ENCODE measurements around the gene VPREB3.

VPREB3 gene, protein sequence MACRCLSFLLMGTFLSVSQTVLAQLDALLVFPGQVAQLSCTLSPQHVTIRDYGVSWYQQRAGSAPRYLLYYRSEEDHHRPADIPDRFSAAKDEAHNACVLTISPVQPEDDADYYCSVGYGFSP

DNA sequence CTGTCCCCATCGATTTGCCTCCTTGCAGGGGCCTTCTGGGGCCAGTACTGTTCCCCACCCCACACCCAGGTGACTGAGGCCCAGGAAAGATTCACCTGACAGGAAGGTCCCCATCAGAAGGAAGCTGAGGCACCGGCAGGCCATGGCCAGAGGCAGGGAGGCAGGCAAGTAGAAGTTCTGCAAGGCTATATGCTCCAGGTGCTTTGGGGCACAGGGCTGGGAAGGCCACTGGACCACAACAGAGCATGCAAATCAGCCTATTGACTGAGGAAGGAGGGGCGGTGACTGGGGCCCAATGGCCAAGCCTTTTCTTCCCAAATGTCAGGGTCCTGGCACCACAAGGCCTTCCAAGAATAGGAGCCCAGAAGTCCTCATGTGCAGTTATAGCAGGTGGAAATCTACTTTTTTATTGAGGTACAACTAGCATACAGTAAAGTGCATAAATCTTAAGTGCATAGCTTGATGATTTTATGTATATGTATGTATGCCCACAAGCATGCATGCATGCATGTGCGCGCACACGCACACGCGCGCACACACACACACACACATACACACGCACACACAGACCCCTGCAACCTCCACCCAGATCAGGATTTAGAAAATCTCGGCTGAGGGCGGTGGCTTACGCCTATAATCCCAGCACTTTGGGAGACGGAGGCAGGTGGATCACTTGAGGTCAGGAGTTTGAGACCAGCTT, at the start of gene VPREB3:
TSS of gene VPREB3 (minus strand) at position 206 of the 700 bp plus-strand sequence. CDS start at position 144, 62 bp downstream.
- Histone ChIP-seq H3K36me3 (no peaks in the 10 kb centered on the region), H3K4me1 (peaks cover 0 to 18% (median 8%) of the 10 kb centered on the region in 4 donors), H3K27ac (no peak within 1 kb of the TSS), H3K27me3 (no peaks in the 10 kb centered on the region), H3K9me3 (no peaks in the 10 kb centered on the region), H3K4me3 (no peak within 1 kb of the TSS)
- no peak for DNase-seq
- intact Hi-C loops (cut with DNase I; ENCODE audit: low total_unique reads), result loop anchor here (10.0 kb wide), 1 partner anchor 230 kb away; no protein-coding TSS in a partner anchor
- TF ChIP-seq, protein P1, sequence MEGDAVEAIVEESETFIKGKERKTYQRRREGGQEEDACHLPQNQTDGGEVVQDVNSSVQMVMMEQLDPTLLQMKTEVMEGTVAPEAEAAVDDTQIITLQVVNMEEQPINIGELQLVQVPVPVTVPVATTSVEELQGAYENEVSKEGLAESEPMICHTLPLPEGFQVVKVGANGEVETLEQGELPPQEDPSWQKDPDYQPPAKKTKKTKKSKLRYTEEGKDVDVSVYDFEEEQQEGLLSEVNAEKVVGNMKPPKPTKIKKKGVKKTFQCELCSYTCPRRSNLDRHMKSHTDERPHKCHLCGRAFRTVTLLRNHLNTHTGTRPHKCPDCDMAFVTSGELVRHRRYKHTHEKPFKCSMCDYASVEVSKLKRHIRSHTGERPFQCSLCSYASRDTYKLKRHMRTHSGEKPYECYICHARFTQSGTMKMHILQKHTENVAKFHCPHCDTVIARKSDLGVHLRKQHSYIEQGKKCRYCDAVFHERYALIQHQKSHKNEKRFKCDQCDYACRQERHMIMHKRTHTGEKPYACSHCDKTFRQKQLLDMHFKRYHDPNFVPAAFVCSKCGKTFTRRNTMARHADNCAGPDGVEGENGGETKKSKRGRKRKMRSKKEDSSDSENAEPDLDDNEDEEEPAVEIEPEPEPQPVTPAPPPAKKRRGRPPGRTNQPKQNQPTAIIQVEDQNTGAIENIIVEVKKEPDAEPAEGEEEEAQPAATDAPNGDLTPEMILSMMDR (IDR thresholded peaks at IDR 0.05), result no peak

DNA sequence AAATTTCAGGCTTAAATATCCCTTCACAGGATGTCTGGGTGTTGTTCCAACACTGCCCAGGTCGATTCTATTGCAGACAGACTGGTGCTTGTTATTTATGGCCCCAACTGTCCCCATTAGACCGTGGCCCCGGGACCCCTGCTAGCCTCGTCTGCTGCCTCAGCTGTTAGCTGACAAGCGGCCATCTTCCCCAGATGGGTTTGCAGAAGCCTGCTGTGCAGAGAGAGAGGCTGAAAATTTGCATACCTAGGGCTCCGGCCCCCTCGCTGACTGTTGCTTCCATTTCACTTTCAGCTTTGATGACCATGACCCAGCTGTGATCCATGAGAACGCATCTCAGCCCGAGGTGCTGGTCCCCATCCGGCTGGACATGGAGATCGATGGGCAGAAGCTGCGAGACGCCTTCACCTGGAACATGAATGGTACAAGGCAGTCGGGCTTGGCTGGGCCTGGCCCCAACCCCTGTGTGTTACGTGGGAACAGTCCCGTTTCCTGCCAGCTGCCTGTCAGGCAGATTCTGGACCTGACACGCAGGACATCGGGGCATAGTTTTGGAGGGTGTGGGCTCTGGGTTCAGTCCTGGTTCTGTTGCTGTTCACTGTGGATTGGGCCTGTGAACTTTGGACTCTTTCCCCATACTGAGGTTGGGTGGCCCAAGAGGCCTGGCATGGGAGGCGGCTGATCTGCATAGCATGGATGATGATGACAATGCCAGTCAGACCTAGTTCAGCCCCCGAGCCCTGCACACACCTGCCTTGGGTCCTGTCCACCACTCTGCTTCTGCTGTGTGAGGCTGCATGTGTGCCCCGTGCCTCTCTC, 49.0 kb upstream of the VPREB3 start:
- Histone ChIP-seq H3K4me3 (no peak overlapping the region), H3K27ac (no peak overlapping the region), H3K36me3 (peaks cover 66 to 93% (median 76%) of the 10 kb centered on the region in 3 donors), H3K4me1 (no peaks in the 10 kb centered on the region), H3K27me3 (no peaks in the 10 kb centered on the region), H3K9me3 (no peaks in the 10 kb centered on the region)
- intact Hi-C loops (cut with DNase I; ENCODE audit: low total_unique reads), result no loop called here
- no peak for DNase-seq
- TF ChIP-seq, protein P1 (IDR thresholded peaks at IDR 0.05), result no peak

DNA sequence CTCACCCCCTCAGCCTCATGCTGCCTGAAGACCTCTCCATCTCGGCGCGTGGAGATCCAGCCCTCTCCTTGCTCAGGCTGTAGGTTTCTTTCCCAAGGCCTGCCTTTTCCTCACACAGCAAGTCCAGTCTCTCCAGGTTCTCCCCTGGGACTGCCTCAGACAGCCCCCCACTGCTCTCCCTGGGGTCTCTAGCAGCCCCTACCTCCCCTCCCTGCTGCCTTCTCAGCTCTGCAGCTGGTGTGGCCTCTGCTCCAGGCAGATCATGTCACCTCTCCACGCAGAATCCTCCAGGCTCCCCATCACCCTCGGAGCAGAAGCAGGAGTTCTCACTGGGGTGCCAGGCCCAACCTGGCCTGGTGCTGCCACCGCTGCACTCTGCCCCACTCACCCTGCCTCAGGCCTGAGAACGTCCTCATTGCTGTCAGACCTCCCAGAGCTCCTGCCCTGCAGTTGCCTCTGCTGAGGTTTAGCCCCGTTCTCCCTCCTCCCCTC, 47.7 kb upstream of the VPREB3 start:
- no peaks in the 10 kb centered on the region for H3K4me1 ChIP-seq
- intact Hi-C loops (cut with DNase I; ENCODE audit: low total_unique reads), result no loop called here
- no peak for DNase-seq
- TF ChIP-seq, protein P1 (IDR thresholded peaks at IDR 0.05), result no peak
- no peak overlapping the region for H3K4me3 ChIP-seq
- no peak overlapping the region for H3K27ac ChIP-seq
- H3K9me3 ChIP-seq, result no peaks in the 10 kb centered on the region
- H3K27me3 ChIP-seq, result no peaks in the 10 kb centered on the region
- H3K36me3 ChIP-seq, result peaks cover 63 to 89% (median 79%) of the 10 kb centered on the region in 3 donors

DNA sequence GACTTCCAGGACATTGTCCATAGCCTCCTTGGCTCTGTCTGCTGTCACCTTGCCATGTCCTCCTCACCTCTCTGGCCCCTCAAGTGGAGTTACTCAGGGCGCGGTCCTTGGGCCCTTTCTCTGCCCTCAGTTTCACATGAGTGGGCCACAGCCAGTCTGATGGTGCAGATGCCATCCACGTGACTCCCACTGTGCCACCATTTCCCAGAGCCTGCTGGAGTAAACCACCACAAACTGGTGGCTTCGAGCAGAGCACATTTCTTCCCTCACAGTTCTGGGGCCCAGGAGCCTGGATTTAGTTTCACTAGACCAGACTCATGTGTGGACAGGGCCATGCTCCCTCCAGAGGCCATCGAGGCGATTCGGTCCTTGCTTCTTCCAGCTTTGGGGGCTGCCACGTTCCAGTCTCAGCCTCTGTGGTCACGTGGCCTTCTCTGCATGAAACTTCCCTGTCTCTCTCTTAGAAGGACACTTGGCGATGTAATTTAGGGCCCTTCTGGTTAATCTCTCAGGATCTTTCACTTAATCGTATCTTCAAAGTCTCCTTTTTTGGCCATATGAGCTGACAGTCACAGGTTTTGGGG, 47.1 kb upstream of the VPREB3 start:
- Histone ChIP-seq H3K27ac (no peak overlapping the region), H3K9me3 (no peaks in the 10 kb centered on the region), H3K4me1 (no peaks in the 10 kb centered on the region), H3K36me3 (peaks cover 61 to 89% (median 80%) of the 10 kb centered on the region in 3 donors), H3K27me3 (no peaks in the 10 kb centered on the region), H3K4me3 (no peak overlapping the region)
- TF ChIP-seq, protein P1 (IDR thresholded peaks at IDR 0.05), result no peak
- DNase-seq, result no peak
- intact Hi-C loops (cut with DNase I; ENCODE audit: low total_unique reads), result no loop called here
